Dendritic cell treated with granulocyte-macrophage colony-stimulating factor and Interleukin-4, amounts not matched to agents 40 ng/mL and 50 ng/mL, for 4 days (primary cell): ENCODE measurements around the gene FLOT1.
"Not testable (repeated sequence)": the region's sequence is repeated elsewhere in the genome, so short reads cannot be mapped to it uniquely, and the experiment has no call there.

Experiments used
- H3K27ac Mint-ChIP-seq: one replicate; pipeline ENCODE4 v1.8.0; 2022; ENCODE audit warnings: mild to moderate bottlenecking, mixed read lengths
- H3K27me3 Mint-ChIP-seq: one replicate; pipeline ENCODE4 v1.8.0; 2022; ENCODE audit warnings: mild to moderate bottlenecking, mixed read lengths
- H3K36me3 Mint-ChIP-seq: one replicate; pipeline ENCODE4 v1.8.0; 2022; ENCODE audit warnings: low read depth, mixed read lengths
- H3K4me1 Mint-ChIP-seq: one replicate; pipeline ENCODE4 v1.8.0; 2022; ENCODE audit warnings: low read depth, mixed read lengths
- H3K4me3 Mint-ChIP-seq: one replicate; pipeline ENCODE4 v1.8.0; 2022; ENCODE audit warnings: mild to moderate bottlenecking, moderate library complexity, mixed read lengths
- H3K9me3 Mint-ChIP-seq: one replicate; pipeline ENCODE4 v1.8.0; 2022; ENCODE audit warnings: mixed read lengths
- intact Hi-C: fragments of 100-400 bp; cut with micrococcal nuclease; formaldehyde crosslinking; loops from one replicate; pipeline ENCODE4 v1.15.0; 2022

FLOT1 gene

GRCh38 chr6:30775104-30775503, 32.6 kb upstream of the FLOT1 start:
- H3K4me3 Mint-ChIP-seq: no peak overlapping the region
- H3K4me1 Mint-ChIP-seq: peaks cover 70% of the 10 kb centered on the region
- intact Hi-C loops: no loop called here
- peaks cover 1% of the 10 kb centered on the region for H3K27me3 Mint-ChIP-seq
- H3K9me3 Mint-ChIP-seq: no peaks in the 10 kb centered on the region
- H3K36me3 Mint-ChIP-seq: no peaks in the 10 kb centered on the region
- H3K27ac Mint-ChIP-seq: no peak overlapping the region

- no peak overlapping the region for H3K27ac Mint-ChIP-seq
- H3K36me3 Mint-ChIP-seq: no peaks in the 10 kb centered on the region
- no peaks in the 10 kb centered on the region for H3K9me3 Mint-ChIP-seq
- H3K4me1 Mint-ChIP-seq: peaks cover 70% of the 10 kb centered on the region
- H3K4me3 Mint-ChIP-seq: no peak overlapping the region
- peaks cover 1% of the 10 kb centered on the region for H3K27me3 Mint-ChIP-seq
- intact Hi-C loops: no loop called here
Measured at GRCh38 chr6:30774701-30775100, 32.2 kb upstream of the FLOT1 start.

DNA sequence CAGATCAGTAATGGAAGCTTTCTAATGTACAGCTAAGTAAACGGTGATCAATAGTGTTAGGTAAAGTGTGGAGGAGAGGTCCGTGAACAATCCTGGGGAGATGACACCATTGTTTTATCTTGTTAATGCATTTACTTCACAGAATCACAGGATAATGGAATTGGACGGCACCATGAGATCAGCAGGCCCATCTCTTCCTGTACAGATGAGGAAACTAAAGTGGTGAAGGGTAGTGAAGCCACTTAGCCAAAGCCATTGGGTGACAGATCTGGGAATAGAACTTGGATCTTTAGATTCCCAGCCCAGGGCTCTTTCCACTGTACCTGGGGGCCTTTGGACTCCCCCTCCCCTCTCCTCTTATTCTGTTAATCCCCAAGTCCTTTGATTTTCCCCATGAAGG, 28.1 kb upstream of the FLOT1 start:
- intact Hi-C loops: no loop called here
- Mint-ChIP-seq H3K27me3 (peaks cover 7% of the 10 kb centered on the region), H3K4me1 (peaks cover 73% of the 10 kb centered on the region), H3K27ac (peak overlapping the region; percentile 25), H3K9me3 (no peaks in the 10 kb centered on the region), H3K36me3 (no peaks in the 10 kb centered on the region), H3K4me3 (no peak overlapping the region)

- H3K27me3 Mint-ChIP-seq: peaks cover 7% of the 10 kb centered on the region
- intact Hi-C loops: no loop called here
- no peak overlapping the region for H3K4me3 Mint-ChIP-seq
- H3K36me3 Mint-ChIP-seq: no peaks in the 10 kb centered on the region
- H3K4me1 Mint-ChIP-seq: peaks cover 73% of the 10 kb centered on the region
- H3K27ac Mint-ChIP-seq: peak overlapping the region; percentile 61
- H3K9me3 Mint-ChIP-seq: no peaks in the 10 kb centered on the region
Measured at GRCh38 chr6:30769853-30770524, 27.5 kb upstream of the FLOT1 start.

DNA sequence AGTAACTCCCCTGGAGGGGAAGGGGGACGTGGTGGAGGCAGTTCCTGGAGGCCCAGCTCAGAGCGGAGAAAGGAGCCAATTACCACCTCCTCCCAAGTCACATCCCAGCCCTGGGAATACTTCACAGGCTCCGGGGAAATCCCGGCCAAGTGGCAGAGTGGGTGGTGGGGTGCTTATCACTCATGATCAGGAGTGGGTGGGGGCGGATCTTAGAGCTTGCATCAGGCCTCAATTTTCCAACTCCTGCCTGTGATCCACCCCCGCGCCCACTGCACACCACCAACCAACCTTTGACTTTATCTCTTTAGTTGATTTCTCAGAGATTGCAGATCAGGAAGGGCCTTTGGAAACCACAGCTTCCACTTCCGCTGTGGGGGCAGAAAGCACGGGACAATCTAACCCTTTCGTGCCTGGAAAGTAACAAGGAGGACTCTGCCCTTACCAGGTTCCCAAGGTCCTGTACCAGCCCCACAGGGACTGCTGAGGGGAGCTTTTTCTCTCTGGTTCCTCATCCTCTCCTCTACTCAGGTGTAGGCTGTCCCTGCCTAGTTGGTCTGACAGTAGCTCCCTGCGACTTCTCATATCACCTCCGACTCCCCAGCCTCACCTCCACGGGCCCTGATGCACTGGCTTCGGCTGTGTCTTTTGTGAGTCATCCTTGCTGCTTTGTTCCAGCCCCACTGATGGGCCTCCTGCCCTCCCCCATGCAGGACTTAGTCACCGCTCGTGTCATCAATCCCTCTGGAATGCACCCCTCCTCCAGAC, 26.8 kb upstream of the FLOT1 start:
- Mint-ChIP-seq H3K9me3 (no peaks in the 10 kb centered on the region), H3K4me3 (peak overlapping the region; percentile 58), H3K4me1 (peaks cover 76% of the 10 kb centered on the region), H3K27me3 (peaks cover 10% of the 10 kb centered on the region), H3K36me3 (no peaks in the 10 kb centered on the region), H3K27ac (peak overlapping the region; percentile 61)
- intact Hi-C loops: no loop called here

DNA sequence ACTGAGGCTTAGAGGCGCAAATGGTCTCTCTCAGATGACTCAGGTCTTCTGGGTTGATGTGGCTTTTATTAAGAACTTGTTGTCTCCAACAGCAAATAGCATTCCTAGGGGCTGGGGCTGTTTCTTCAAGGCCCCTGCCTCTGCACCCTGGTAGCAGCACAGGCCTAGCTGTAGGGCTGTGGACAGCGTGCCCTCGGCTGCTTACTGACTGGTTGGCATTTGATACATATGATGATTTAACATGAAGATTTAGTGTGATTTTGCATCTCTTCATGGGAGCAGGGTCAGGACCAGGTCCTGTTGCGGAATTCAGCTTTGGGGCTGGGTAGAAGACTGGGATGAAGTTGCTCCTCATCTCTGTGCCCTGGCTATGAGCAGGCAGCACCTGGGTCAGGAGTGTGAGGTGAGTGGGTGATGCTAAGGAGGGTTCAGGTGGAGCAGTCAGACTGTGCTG, 26.2 kb upstream of the FLOT1 start:
- intact Hi-C loops: no loop called here
- no peaks in the 10 kb centered on the region for H3K9me3 Mint-ChIP-seq
- H3K4me3 Mint-ChIP-seq: peak overlapping the region; percentile 58
- H3K27me3 Mint-ChIP-seq: peaks cover 14% of the 10 kb centered on the region
- H3K4me1 Mint-ChIP-seq: peaks cover 76% of the 10 kb centered on the region
- H3K27ac Mint-ChIP-seq: peak overlapping the region; percentile 61
- no peaks in the 10 kb centered on the region for H3K36me3 Mint-ChIP-seq

DNA sequence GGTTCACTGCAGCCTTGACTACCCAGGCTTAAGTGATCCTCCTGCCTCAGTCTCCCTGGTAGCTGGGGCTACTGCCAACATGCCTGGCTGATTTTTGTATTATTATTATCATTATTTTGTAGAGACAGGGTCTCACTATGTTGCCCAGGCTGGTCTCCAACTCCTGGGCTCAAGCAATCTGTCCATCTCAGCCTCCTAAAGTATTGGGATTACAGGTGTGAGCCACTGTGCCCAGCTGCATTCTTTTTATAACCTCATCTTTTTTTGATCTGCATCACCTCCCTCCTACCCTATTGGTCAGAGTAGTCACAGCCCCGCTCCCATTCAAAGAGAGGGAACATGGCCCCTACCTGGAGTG, 25.4 kb upstream of the FLOT1 start:
- Mint-ChIP-seq H3K27ac (no peak overlapping the region), H3K9me3 (no peaks in the 10 kb centered on the region), H3K36me3 (no peaks in the 10 kb centered on the region), H3K27me3 (peaks cover 14% of the 10 kb centered on the region), H3K4me1 (peaks cover 74% of the 10 kb centered on the region), H3K4me3 (no peak overlapping the region)
- intact Hi-C loops: no loop called here

DNA sequence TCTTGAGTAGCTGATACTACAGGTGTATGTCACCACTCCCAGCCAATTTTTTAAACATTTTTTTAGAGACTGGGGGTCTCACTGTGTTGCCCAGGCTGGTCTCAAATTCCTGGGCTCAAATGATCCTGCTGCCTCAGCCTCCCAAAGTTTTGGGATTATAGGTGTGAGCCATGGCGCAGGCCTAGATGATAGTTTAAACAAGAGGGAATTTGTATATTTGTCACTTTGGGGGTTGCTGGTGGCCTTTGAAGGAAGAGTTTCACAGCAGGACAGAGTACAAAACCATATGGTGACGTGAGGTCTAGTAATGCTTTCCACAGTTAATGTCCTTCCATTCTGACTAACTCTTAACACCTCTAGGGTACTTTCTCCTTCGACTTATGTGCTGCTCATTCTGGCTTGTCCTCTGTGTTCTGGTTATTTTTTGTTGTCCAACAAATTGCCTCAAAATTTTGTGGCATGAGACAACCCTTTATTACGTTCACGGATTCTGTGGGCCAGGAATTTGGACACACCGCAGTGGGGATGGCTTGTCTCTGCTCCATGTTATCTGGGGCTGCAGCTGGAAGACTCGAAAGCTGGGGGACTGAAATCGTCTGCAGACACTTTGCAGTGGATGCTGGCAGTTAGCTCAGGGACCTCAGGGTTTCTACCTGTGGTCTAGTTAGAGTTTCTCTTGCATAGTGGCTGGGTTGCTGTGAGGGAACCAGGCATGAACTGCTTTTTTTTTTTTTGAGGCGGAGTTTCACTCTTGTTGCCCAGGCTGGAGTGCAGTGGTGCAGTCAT, 24.9 kb upstream of the FLOT1 start:
- Mint-ChIP-seq H3K4me3 (no peak overlapping the region), H3K27me3 (peaks cover 13% of the 10 kb centered on the region), H3K4me1 (peaks cover 69% of the 10 kb centered on the region), H3K36me3 (no peaks in the 10 kb centered on the region), H3K27ac (no peak overlapping the region), H3K9me3 (no peaks in the 10 kb centered on the region)
- intact Hi-C loops: no loop called here

DNA sequence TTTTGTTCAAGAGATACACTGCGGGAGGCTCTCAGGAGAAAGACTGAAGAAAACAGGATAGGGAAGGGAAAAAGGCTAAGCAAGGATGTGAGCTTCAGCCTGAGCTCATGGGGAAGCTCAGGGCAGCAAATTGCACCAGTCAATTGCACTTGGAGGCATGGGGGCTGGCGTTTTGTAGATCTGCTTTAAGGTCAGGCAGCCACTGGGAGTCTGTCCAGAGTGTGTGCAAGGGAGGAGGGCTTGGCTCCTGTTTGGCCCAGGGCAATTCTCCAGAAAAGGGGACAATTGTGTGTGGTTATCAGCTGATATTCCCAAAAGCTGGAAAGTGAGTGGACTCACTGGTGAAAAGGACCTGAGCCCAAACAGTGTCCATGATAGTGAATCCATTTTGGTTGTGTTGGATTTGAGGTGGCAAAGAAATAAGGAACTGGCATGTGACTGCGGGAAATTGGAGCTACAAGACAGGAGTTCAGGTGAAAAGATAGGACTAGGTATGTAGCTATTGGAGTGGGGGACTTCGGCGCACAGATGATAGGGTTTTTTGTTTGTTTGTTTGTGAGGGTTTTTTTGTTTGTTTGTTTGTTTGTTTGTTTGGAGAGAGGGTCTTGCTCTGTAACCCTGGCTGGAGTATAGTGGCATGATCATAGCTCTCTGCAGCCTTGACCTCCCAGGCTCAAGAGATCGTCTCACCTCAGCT, 24.1 kb upstream of the FLOT1 start:
- intact Hi-C loops: no loop called here
- H3K36me3 Mint-ChIP-seq: no peaks in the 10 kb centered on the region
- peak overlapping the region; percentile 17 for H3K27ac Mint-ChIP-seq
- no peaks in the 10 kb centered on the region for H3K9me3 Mint-ChIP-seq
- peaks cover 13% of the 10 kb centered on the region for H3K27me3 Mint-ChIP-seq
- H3K4me3 Mint-ChIP-seq: no peak overlapping the region
- H3K4me1 Mint-ChIP-seq: peaks cover 65% of the 10 kb centered on the region

- Mint-ChIP-seq H3K4me1 (peaks cover 65% of the 10 kb centered on the region), H3K27me3 (peaks cover 13% of the 10 kb centered on the region)
- intact Hi-C loops, H3K9me3 Mint-ChIP-seq, H3K36me3 Mint-ChIP-seq, H3K4me3 Mint-ChIP-seq, H3K27ac Mint-ChIP-seq: not testable (repeated sequence)
Measured at GRCh38 chr6:30765495-30765894, 23.0 kb upstream of the FLOT1 start.

DNA sequence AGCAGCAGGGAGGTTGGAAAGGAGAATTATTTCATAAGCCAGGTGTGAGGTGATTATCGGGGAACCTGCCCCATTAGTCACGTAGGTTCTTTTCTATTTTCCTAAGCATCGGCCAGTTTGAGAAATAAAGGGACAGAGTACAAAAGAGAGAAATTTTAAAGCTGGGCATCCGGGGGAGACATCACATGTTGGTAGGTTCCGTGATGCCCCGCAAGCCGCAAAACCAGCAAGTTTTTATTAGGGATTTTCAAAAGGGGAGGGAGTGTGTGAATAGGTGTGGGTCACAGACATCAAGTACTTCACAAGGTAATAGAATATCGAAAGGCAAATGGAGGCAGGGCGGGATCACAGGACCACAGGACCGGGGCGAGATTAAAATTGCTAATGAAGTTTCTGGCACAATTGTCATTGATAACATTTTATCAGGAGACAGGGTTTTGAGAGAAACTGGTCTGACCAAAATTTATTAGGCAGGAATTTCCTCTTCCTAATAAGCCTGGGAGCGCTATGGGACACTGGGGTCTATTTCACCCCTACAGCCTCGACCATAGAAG, 22.1 kb upstream of the FLOT1 start:
- H3K36me3 Mint-ChIP-seq, H3K4me3 Mint-ChIP-seq, H3K9me3 Mint-ChIP-seq, intact Hi-C loops: not testable (repeated sequence)
- H3K4me1 Mint-ChIP-seq: peaks cover 65% of the 10 kb centered on the region
- H3K27ac Mint-ChIP-seq: peak overlapping the region; percentile 65
- H3K27me3 Mint-ChIP-seq: peaks cover 13% of the 10 kb centered on the region

DNA sequence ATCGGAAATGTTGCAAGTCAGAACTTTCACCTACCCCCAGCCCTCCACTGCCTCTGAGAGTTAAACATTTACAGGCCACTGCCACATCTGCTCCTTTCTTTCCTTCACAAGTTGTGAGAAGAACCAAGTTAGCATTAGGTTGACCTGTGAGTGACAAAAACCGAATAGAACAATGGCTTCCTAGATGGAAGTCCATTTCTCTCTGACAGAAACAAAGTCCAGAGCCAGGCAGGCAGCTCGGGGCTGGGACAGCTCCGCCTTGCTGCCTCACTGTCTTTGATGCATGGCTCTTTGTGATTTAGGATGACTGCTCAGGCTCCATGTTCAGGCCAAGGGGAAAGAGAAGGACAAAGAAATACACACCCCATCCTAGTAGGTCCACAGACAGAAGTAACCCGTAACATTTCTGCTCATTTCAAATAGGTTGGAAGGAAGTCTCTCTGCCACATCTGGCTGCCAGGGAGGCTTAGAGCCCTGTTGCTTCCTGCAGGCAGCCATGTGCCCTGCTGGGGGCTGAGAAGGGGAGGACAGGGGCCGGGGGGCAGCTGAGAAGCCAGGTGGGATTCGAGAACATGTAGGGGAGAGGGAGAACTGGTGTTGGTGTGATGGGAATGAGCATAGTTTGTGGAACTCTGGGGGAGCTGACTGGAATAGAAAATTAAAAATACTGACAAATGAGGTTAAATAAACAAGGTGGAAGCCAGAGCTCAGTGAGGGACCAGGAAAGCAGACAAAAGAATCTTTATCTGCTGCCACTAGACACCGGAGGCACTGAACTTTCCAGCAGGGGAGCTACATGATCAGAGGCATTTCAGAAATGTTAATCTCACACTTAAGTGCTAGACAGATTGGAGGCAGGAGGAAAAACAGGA, 21.4 kb upstream of the FLOT1 start:
- H3K36me3 Mint-ChIP-seq: no peaks in the 10 kb centered on the region
- H3K4me1 Mint-ChIP-seq: peaks cover 65% of the 10 kb centered on the region
- no peaks in the 10 kb centered on the region for H3K9me3 Mint-ChIP-seq
- H3K27ac Mint-ChIP-seq: peak overlapping the region; percentile 65
- intact Hi-C loops: no loop called here
- peaks cover 13% of the 10 kb centered on the region for H3K27me3 Mint-ChIP-seq
- H3K4me3 Mint-ChIP-seq: no peak overlapping the region

- intact Hi-C loops: no loop called here
Measured at GRCh38 chr6:30763155-30763617, 20.7 kb upstream of the FLOT1 start.

More at GRCh38 chr6:30763155-30763617, 20.7 kb upstream of the FLOT1 start:
- H3K27me3 Mint-ChIP-seq: peaks cover 13% of the 10 kb centered on the region
- H3K4me3 Mint-ChIP-seq: no peak overlapping the region
- H3K4me1 Mint-ChIP-seq: peaks cover 65% of the 10 kb centered on the region
- no peaks in the 10 kb centered on the region for H3K9me3 Mint-ChIP-seq
- H3K27ac Mint-ChIP-seq: peak overlapping the region; percentile 65
- H3K36me3 Mint-ChIP-seq: no peaks in the 10 kb centered on the region
